GM10248 (cell line): ENCODE data around the gene GRIK1.

ENCODE experiments used
- CTCF ChIA-PET: fragments of 300-600 bp; sonication (Branson Sonifier 250); formaldehyde crosslinking; extraction: SDS; loops from one replicate; lab custom pipeline; 2021; ENCODE audit warnings: antibody characterized with exemption; lab: Yijun Ruan, JAX
- POLR2A ChIA-PET: fragments of 350-650 bp; sonication (Branson Sonifier 250); formaldehyde crosslinking; extraction: SDS; loops from one replicate; lab custom pipeline; 2020; ENCODE audit warnings: antibody characterized with exemption; lab: Yijun Ruan, JAX
- DNase-seq: peaks from one replicate; pipeline ENCODE4 v3.0.0; 2012; ENCODE audit errors: extremely low spot score
- TF ChIP-seq, protein P1 (sequence below): IDR thresholded peaks from 2 replicates; pipeline ENCODE4 v1.5.1; 2012; ENCODE audit warnings: mild to moderate bottlenecking, low read depth; ENCODE audit errors: extremely low read depth, missing control alignments, control extremely low read depth

GRIK1 gene

DNA sequence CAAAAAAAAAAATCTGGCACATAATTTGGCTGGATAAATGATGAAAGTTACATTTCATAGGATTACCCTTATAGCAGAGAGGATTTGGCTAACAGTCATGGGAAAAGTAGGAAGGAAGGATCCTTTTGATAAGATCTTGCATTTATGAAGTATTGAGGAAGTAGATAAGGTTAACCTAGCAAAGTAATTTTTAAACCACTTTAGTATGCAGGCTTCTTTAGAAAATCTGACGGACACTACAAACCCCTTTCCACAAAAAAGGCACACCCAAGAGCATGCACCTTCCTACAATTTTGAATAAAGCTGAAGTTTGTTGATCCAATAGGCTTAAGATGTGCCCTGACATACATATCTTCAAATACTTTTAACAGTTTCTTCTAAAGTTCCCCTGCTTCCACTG, 275.2 kb downstream of the GRIK1 start:
- POLR2A ChIA-PET = no interaction called here
- CTCF ChIA-PET = no interaction called here
- DNase-seq = no peak
- TF ChIP-seq, protein P1, sequence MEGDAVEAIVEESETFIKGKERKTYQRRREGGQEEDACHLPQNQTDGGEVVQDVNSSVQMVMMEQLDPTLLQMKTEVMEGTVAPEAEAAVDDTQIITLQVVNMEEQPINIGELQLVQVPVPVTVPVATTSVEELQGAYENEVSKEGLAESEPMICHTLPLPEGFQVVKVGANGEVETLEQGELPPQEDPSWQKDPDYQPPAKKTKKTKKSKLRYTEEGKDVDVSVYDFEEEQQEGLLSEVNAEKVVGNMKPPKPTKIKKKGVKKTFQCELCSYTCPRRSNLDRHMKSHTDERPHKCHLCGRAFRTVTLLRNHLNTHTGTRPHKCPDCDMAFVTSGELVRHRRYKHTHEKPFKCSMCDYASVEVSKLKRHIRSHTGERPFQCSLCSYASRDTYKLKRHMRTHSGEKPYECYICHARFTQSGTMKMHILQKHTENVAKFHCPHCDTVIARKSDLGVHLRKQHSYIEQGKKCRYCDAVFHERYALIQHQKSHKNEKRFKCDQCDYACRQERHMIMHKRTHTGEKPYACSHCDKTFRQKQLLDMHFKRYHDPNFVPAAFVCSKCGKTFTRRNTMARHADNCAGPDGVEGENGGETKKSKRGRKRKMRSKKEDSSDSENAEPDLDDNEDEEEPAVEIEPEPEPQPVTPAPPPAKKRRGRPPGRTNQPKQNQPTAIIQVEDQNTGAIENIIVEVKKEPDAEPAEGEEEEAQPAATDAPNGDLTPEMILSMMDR = no peak

DNA sequence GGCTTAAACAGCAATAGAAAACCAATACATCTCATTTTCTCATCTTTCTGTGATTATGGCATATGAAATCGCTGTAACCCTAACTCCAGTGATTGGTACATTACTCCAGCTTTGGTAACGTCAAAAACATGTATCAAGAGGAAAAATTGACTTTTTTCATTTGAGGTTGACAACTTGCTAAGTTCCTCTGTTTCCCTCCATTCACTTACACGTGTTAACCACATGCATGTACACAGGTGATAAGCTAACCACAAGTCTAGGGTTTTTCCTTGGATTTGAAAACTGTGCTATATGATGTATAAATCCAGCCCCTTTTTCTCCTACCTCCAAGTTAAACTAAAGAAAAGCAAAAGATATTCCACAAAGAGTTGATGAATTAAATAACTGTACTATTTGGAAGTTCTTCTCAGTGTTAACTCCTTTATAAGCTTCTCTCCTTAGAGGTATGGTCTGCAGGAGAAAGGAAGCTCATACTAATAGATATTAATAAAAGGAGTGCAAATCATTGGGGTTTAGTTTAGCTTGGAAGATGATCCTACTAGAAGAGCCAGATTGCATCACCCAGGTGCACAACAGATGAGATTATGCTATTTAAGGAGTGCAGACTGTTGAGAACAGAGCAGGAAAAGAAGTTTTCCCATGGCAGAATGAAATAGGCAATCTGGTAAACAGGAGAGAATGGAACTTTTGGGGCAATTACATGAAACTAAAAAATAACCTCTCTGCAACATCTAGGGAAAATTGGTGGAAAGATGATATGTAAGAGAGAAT, 277.9 kb downstream of the GRIK1 start:
- no peak for DNase-seq
- CTCF ChIA-PET = interaction anchor here (1.3 to 1.6 kb wide), 2 partner anchors 19 to 22 kb away, joined by 3 to 6 read pairs; no protein-coding TSS in a partner anchor
- TF ChIP-seq, protein P1 = no peak
- POLR2A ChIA-PET = no interaction called here

- TF ChIP-seq, protein P1 = no peak
- ChIA-PET CTCF (interaction anchor here (0.9 to 1.5 kb wide), 2 partner anchors 9 to 24 kb away, joined by 3 to 7 read pairs; no protein-coding TSS in a partner anchor), POLR2A (no interaction called here)
- no peak for DNase-seq
Measured at GRCh38 chr21:29660047-29660720, 279.6 kb downstream of the GRIK1 start.

- POLR2A ChIA-PET = no interaction called here
- TF ChIP-seq, protein P1 = no peak
- DNase-seq = no peak
- CTCF ChIA-PET = no interaction called here
Measured at GRCh38 chr21:29658934-29659203, 280.9 kb downstream of the GRIK1 start.

- DNase-seq = no peak
- ChIA-PET CTCF (no interaction called here), POLR2A (no interaction called here)
- TF ChIP-seq, protein P1 = no peak
Measured at GRCh38 chr21:29658177-29658933, 281.4 kb downstream of the GRIK1 start.
